GM19452 (cell line): Measurements from ENCODE around the gene STARD4.

Source experiments
- ATAC-seq: cut with Tn5 transposase; IDR thresholded peaks from one replicate; pipeline ENCODE4 v1.9.1; 2021; ENCODE audit not compliant: unreplicated experiment

The STARD4 gene, protein sequence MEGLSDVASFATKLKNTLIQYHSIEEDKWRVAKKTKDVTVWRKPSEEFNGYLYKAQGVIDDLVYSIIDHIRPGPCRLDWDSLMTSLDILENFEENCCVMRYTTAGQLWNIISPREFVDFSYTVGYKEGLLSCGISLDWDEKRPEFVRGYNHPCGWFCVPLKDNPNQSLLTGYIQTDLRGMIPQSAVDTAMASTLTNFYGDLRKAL

GRCh38 chr5:111512375-111513130 is at the start of gene STARD4:
Gene STARD4 (minus strand): TSS chr5:111512535. CDS start chr5:111507433, 5,102 bp downstream.
- ATAC-seq = peak; percentile 89

DNA sequence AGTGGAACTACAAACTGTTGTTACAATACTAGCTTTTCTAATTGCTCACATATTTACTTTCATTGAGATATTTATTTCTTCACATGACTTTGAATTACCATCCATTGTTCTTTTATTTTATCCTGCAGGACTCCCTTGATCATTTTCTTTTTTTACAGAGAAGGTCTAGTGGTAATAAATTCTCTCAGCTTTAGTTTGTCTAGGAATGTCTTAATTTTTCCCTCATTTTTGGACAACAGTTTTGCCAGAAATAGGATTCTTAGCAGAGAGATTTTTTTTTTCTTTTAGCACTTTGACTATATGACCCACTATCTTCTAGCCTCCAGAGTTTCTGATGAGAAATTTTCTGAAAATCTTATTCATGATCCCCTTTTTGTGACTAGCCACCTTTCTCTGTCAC is 47.3 kb upstream of the STARD4 start:
- ATAC-seq = no peak

DNA sequence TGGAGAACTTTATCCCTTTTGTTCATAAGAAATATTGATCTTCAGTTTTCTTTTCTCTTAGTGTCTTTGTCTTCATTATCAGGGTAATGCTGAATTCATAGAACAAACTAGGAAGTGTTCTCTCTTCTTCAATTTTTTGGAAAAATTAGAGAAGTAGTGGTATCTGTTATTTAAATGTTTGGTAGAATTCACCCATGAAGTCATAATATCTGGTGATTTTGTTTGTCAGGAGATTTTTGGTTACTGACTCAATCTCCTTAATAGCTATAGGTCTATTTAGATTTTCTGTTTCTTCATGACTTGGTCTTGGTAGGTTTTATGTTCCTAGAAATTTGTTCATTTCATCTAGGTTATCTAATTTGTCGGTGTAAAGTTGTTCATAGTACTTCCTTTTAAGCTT is 45.4 kb upstream of the STARD4 start:
- ATAC-seq = no peak

GRCh38 chr5:111557111-111557510 is 44.8 kb upstream of the STARD4 start:
- ATAC-seq = no peak

DNA sequence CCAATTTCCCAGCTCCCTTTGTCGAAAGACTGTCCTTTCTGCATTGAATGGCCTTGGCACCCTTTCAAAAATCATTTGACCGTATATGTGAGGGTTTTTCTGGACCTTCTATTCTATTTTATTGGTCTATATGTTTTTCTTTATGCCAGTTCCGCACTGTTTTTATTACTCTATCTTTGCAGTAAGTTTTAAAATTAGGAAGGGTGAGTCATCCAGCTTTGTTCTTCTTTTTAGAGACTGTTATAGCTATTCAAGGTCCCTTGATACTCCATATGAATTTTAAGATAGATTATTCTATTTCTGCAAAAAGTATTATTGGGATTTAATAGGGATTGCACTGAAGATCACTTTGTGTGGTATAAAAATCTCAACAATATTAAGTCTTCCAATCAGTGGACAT is 44.2 kb upstream of the STARD4 start:
- no peak for ATAC-seq

- ATAC-seq = no peak
Measured at GRCh38 chr5:111555760-111556159, 43.4 kb upstream of the STARD4 start.

- no peak for ATAC-seq
Measured at GRCh38 chr5:111553868-111554267, 41.5 kb upstream of the STARD4 start.

DNA sequence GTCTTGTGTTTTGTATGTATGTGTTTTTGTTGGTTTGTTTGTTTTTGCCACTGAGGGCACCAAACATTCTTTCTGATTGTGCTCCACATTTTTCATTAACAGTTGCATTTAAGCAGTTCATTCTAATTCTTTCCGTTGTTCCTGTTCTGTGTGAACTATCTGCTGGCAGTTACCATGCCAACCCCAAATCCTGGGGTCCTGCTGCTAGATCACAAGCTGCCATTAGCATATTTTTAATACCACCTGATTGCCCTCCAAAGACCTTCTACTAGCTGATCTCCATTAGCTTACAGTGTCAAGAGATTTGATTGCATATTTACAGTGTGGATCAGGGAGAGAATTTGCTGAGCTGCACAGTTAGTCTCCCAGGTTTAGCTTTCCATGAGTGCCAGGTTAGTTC is 40.6 kb upstream of the STARD4 start:
- ATAC-seq = no peak

DNA sequence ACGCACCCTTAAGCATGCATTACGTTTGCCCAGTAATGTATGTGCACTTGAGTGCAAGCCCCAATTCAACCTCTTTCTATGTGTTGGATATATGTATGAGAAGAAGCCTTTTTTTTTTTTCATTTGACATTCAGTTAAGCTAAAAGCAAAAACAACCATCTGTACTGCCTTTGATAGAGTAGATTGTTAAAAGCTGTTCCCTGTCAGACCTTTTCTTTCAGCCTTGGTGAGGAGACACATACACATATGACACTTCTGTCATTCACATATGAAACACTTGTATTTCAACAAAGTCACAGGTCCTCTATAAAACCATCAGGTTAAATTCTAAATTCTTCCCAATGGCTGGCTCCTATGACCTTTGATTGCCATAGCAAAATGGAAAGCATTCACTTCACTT is 40.2 kb upstream of the STARD4 start:
- no peak for ATAC-seq

GRCh38 chr5:111551569-111552275 is 39.4 kb upstream of the STARD4 start:
- no peak for ATAC-seq

DNA sequence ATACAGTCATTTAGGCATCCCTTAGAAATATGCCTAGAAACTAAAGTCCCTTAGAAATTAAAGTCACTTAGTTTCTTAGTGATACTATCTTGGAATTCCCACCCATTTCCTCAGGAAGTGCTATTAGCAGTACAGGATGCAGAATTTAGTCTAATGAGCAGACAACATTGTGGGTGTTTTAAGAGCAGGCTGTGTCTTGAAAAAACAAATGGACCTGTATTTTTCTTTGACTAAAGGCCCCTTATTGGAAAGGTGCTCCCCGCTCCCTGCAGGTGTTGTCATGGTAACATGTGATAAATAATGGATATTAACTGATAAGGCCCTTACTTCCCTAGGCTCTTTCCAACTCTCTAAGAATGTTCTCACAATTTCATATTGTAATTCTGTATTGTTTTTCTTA is 38.8 kb upstream of the STARD4 start:
- no peak for ATAC-seq

- ATAC-seq = peak; percentile 95
Measured at GRCh38 chr5:111550282-111551020, 38.1 kb upstream of the STARD4 start.

DNA sequence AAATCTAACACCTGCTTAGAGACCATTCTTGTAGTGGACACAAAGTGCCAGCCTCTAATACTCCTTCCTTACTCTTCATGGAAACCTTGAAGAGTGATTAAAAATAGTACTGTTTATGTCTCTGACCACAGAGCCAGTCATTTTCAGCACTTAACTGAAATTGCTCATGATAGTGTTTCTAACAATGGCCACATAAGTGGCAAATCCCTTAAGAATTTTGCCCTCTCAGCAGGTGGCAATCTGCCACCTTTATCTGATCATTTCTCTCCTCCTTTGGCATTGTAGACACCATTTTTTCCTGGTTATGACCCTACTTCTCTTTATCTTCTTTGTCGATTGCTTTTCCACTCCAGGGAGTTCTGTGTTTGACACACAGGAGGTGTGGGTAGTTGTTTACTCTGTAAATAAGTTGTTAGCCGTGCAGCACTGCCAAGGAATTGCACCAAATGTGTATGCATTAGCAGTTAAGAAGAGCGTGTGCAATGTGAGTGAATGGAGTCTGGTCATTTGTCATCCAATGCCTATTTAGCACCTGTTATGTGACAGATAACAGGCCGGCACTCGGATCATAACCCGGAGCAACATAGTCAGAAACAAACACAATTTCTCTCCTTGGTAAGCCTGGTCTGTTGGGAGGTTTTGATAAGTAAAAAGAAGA is 36.8 kb upstream of the STARD4 start:
- ATAC-seq = no peak

- ATAC-seq = no peak
Measured at GRCh38 chr5:111548348-111548950, 36.1 kb upstream of the STARD4 start.

DNA sequence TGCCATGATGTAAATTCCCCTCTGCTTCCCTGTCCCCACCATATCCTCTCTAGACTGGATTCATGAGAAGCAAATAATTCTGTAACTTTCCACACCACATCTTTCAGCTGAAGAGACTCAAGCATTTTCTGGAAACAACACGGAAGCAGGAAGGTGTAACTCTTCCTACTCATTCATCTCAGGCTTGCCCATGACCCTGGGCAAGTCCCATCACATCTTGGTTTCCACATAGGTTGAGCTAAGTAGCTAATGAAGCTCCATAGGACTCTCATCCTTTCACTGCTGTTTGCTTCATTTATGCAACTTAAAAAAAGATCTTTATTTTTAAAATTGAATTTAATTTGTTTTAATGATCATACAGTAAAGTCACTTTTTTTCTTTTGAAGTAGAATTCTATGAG is 32.7 kb upstream of the STARD4 start:
- no peak for ATAC-seq

- ATAC-seq = no peak
Measured at GRCh38 chr5:111537141-111538024, 25.0 kb upstream of the STARD4 start.

DNA sequence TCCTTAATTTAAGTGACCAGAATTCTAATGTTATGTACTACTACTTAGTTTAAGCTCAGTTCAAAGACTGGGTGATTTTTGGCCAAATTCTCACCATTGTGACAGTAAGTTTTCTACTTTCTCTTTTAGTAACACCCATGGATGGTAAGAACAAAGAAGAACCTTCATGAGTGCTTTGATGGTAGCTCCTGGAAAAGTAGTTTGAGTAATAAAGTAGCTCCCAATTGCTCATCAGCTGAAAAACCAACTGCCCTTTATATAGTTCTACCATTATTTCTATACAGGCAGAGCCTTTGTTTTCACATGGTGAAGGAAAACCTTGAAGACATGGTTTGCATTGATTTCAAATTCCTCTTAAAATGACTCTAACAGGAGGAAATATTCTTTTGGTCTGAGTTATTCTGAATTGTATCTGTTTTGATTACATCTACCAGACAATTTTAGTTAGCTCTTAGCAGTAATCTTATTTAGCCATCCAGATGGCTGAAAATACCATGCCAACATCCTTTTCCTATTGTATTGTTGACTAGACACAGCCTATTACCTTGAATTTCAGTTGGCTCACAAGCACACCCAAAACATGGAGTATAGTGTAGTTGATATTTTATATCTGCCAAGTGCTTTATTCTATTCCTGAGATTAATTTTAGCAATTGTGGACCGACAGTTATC is 23.7 kb upstream of the STARD4 start:
- no peak for ATAC-seq

GRCh38 chr5:111532886-111533582 is 20.7 kb upstream of the STARD4 start:
- ATAC-seq = no peak
